Urinary bladder (tissue), 4 donors: ENCODE results near the gene AKR1E2. TPM values are rescaled to one million over a fixed set of nuclear protein-coding genes. Genes with fewer than 3 reads are reported as not detected.
"Not testable (repeated sequence)": the region's sequence is repeated elsewhere in the genome, so short reads cannot be mapped to it uniquely, and the experiment has no call there.

Source experiments
- DNase-seq: peaks from one replicate; pipeline ENCODE4 v3.0.0-alpha.2; 2015; ENCODE audit errors: extremely low spot score
- H3K27ac ChIP-seq: one replicate; pipeline ENCODE4 v1.5.1; 2013; ENCODE audit warnings: low read depth, mild to moderate bottlenecking, moderate library complexity
- H3K36me3 ChIP-seq: one replicate; pipeline ENCODE4 v1.6.1; 2013; ENCODE audit warnings: mild to moderate bottlenecking, moderate library complexity; ENCODE audit not compliant: insufficient read depth
- H3K4me1 ChIP-seq: one replicate; pipeline ENCODE4 v1.6.1; 2013; ENCODE audit warnings: mild to moderate bottlenecking, moderate library complexity; ENCODE audit not compliant: insufficient read depth
- H3K4me3 ChIP-seq: one replicate; pipeline ENCODE4 v1.5.1; 2013; ENCODE audit warnings: low read depth, low read length
- WGBS: extraction: QIAGEN DNeasy Blood & Tissue Kit; methylation state at CpG from one replicate; pipeline ENCODE4 v1.1.7; 2013; 5-methylcytosine and 5-hydroxymethylcytosine counted together
- polyA plus RNA-seq: library from polyadenylated mRNA; stranded (reverse); fragments of 200-250 nt; gene quantifications from one replicate; pipeline ENCODE4 v1.2.3, GENCODE V29; 2013
- total RNA-seq: library from RNA; depleted of rRNA; stranded (reverse); fragments of >200 nt; gene quantifications from one replicate; pipeline ENCODE4 v1.2.3, GENCODE V29; 2014
- donor health status: healthy with polysubstance abuse.
- donor health status: healthy.

AKR1E2 gene
- total and polyA plus RNA-seq, 2 donors = 3.9 to 23.0 TPM

DNA sequence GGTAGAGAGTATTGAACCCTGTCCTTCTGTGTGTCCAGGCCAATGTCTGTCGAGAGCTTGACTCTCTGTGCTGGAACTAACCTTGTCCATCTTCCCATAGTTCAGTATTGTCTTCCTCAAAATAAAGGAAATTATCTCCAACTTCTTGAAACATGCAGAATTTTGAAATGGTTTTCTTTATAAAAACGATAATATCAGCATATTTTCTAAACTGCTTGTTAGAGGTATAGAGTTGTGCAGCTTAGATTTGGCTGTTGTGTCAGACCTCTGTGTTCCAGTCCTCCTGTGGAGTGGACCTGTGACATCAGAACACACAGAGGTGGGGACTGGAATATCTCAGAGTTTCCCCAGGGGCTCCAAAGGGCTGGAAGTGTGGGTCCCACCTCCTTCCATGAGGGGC, 22.2 kb upstream of the AKR1E2 start:
- Histone ChIP-seq H3K36me3 (no peaks in the 10 kb centered on the region), H3K27ac (no peak overlapping the region), H3K4me3 (no peak overlapping the region), H3K4me1 (no peaks in the 10 kb centered on the region)
- no peak for DNase-seq
- WGBS = 80% methylated on average over 2 of the region's 2 CpGs

DNA sequence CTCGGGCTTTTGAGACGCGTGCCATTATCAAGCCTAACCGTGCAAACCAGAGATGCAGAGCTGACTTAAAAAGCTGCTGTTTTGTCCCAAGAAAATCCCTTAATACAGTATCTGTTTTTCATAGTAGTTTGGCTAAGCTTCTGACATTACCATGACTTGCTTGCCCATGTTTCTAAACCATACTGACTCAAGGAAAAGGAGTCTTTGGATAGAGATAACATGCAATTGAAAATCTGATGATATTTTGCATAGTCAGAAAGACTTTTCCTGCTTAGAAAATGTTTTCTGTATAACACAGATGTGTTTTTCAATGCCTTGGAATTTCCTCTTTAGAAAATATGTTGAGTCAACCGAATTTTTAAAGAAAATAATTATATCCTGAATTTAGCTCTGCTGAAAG, 21.5 kb upstream of the AKR1E2 start:
- Histone ChIP-seq H3K4me3 (no peak overlapping the region), H3K4me1 (no peaks in the 10 kb centered on the region), H3K36me3 (no peaks in the 10 kb centered on the region), H3K27ac (no peak overlapping the region)
- no peak for DNase-seq
- 75% methylated on average over 5 of the region's 5 CpGs for WGBS

- 95% methylated on average over 4 of the region's 4 CpGs for WGBS
- H3K4me1 ChIP-seq = no peaks in the 10 kb centered on the region
- no peak overlapping the region for H3K4me3 ChIP-seq
- H3K36me3 ChIP-seq = no peaks in the 10 kb centered on the region
- H3K27ac ChIP-seq = no peak overlapping the region
- no peak for DNase-seq
Observed at GRCh38 chr10:4806534-4806933, 19.5 kb upstream of the AKR1E2 start.

DNA sequence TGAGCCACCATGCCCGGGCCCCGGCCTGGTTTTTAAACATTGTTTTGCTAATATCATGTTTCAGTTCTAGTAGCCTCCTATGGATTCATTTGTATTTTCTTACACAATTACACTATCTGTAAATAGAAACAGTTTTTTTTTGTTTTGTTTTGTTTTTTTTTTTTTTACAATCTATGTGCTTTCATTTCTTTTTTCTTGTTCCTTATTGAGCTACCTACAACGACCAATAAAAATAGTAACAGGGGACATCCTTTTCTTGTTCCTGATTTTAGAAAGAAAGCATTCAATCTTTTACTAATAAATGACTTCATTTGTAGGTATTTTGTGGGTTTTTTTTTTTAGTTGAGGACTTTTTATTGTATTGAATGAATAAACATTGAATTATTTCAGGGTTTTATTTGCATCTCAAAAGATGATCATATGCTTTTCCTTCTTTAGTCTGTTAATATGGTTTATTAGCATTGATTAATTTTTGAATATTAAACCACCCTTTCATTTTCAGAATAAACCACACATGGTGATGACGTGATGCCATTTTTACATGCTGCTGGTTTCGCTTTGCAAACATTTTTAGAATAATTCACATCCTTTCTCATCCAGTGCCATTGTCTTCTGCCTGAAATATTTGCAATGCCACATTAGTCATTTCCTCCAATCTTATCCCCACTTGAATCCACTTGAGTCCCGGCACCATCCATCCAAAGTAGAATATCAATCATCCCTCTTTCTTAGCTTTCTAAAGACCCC, 18.1 kb upstream of the AKR1E2 start:
- no peak overlapping the region for H3K4me3 ChIP-seq
- H3K4me1 ChIP-seq = no peaks in the 10 kb centered on the region
- H3K36me3 ChIP-seq = no peaks in the 10 kb centered on the region
- DNase-seq = no peak
- 67% methylated on average over 6 of the region's 6 CpGs for WGBS
- H3K27ac ChIP-seq = no peak overlapping the region

- Histone ChIP-seq H3K27ac (no peak overlapping the region), H3K4me1 (no peaks in the 10 kb centered on the region), H3K4me3 (no peak overlapping the region), H3K36me3 (no peaks in the 10 kb centered on the region)
- DNase-seq = no peak
- WGBS = 93% methylated on average over 4 of the region's 4 CpGs
Observed at GRCh38 chr10:4809156-4809555, 16.9 kb upstream of the AKR1E2 start.

DNA sequence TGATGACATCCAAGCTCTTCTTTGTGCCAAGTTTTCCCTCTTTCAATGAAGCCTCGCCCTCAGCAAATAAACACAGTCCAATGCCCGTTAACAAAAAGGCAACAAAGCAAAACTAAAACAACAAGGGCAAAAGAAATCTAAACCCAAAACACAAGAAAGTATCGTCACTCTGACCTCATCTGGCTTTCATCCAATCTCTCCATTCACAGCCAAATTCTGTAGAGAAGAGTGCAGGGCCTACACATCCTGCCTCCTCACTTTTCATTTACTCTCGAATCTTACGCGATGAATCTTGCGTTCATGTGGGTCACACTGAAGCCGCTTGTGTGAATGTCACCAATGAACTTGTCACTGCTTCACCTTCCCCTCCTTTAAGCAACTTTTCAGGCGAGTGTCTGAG, 15.9 kb upstream of the AKR1E2 start:
- Histone ChIP-seq H3K4me1 (no peaks in the 10 kb centered on the region), H3K27ac (no peak overlapping the region), H3K4me3 (no peak overlapping the region), H3K36me3 (no peaks in the 10 kb centered on the region)
- 69% methylated on average over 9 of the region's 9 CpGs for WGBS
- DNase-seq = no peak

DNA sequence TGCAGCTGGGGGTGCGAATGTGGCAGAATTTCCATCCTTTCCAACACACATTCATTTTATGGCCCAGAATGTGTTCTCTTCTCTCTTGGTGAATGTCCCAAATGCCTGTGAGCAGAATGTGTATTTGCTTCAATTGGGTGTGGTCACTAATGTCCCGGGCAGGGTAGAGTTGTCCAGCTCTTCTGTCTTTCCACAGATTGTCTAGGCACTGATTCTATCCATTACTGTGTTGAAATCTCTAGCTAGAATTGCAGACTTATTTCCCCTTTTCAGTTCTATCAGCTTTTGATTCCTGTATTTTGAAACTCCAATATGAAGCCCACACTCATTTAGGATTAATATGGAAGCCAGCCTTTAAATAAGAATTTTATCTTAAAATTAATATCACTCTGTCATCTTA, 14.0 kb upstream of the AKR1E2 start:
- no peak overlapping the region for H3K4me3 ChIP-seq
- WGBS = 64% methylated on average over 2 of the region's 2 CpGs

DNA sequence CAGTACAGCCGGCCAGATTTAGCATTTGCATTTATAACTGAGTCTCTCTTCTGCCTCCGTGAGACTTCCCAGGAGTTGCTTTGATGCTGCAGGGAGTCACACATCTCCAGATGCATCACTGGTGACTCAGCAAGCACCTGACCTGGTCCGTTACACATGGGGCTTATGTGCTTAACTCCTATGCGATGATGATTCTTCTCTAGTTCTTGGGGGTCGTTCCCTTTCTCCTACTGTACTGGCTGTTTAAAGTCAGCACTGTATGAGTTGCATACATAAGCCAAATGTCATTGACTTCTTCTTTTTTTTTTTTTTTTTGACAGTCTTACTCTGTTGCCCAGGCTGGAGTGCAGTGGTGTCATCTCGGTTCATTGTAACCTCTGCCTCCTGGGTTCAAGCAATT, 13.0 kb upstream of the AKR1E2 start:
- Histone ChIP-seq H3K4me1 (no peaks in the 10 kb centered on the region), H3K27ac (no peak overlapping the region), H3K36me3 (no peaks in the 10 kb centered on the region), H3K4me3 (no peak overlapping the region)
- no peak for DNase-seq
- WGBS = 56% methylated on average over 6 of the region's 6 CpGs

More for the DNA sequence above, 14.0 kb upstream of the AKR1E2 start:
- H3K36me3 ChIP-seq = no peaks in the 10 kb centered on the region
- no peak for DNase-seq
- no peak overlapping the region for H3K27ac ChIP-seq
- no peaks in the 10 kb centered on the region for H3K4me1 ChIP-seq

- no peak overlapping the region for H3K4me3 ChIP-seq
- no peaks in the 10 kb centered on the region for H3K4me1 ChIP-seq
- 75% methylated on average over 5 of the region's 5 CpGs for WGBS
- H3K27ac ChIP-seq = no peak overlapping the region
- DNase-seq = no peak
- H3K36me3 ChIP-seq = no peaks in the 10 kb centered on the region
Observed at GRCh38 chr10:4813496-4813895, 12.5 kb upstream of the AKR1E2 start.

DNA sequence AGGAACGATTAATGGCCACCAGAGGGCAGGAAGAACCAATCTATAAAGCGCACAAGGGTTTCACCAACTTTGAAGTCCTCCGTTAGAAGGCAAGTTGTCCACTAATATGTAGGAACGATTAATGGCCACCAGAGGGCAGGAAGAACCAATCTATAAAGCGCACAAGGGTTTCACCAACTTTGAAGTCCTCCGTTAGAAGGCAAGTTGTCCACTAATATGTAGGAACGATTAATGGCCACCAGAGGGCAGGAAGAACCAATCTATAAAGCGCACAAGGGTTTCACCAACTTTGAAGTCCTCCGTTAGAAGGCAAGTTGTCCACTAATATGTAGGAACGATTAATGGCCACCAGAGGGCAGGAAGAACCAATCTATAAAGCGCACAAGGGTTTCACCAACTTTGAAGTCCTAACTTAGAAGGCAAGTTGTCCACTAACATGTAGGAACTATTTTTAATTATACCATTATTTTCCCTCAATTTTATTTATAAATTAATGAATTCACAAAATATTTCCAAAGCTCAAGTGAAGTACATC, 10.3 kb upstream of the AKR1E2 start:
- 34% methylated on average over 2 of the region's 11 CpGs for WGBS
- DNase-seq, H3K4me1 ChIP-seq, H3K4me3 ChIP-seq, H3K36me3 ChIP-seq, H3K27ac ChIP-seq: not testable (repeated sequence)

GRCh38 chr10:4816966-4817365, 9.0 kb upstream of the AKR1E2 start:
- DNase-seq = no peak
- no peaks in the 10 kb centered on the region for H3K4me1 ChIP-seq
- H3K27ac ChIP-seq = no peak overlapping the region
- no peaks in the 10 kb centered on the region for H3K36me3 ChIP-seq
- no peak overlapping the region for H3K4me3 ChIP-seq
- WGBS = 84% methylated on average over 4 of the region's 4 CpGs

DNA sequence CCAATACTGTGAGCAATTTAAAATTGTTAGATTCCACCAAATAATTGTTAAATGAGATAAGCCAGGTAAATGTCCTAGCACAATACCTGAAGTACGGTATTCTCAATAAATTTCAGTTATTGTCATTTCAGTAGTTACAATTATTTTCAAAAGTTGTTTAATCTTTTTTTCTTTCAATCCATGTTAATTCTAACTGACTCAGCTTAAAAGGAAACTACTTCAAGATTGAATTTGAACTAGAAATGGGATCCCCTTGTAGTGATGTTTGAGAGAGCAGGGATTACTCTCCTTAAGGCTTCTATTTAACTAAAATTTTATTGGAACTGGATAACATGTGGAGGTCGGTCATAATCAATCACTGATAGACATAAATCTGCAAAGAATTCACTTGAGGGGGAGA, 6.9 kb upstream of the AKR1E2 start:
- H3K4me3 ChIP-seq = no peak overlapping the region
- H3K4me1 ChIP-seq = no peaks in the 10 kb centered on the region
- H3K36me3 ChIP-seq = no peaks in the 10 kb centered on the region
- DNase-seq = no peak
- H3K27ac ChIP-seq = no peak overlapping the region
- WGBS = 69% methylated on average over 2 of the region's 2 CpGs

GRCh38 chr10:4819707-4820106, 6.3 kb upstream of the AKR1E2 start:
- Histone ChIP-seq H3K4me3 (no peak overlapping the region), H3K4me1 (no peaks in the 10 kb centered on the region), H3K36me3 (no peaks in the 10 kb centered on the region), H3K27ac (no peak overlapping the region)
- WGBS = 73% methylated on average over 7 of the region's 7 CpGs
- DNase-seq = no peak

- DNase-seq = peak; percentile 23
- no peak overlapping the region for H3K4me3 ChIP-seq
- 47% methylated on average over 8 of the region's 8 CpGs for WGBS
- H3K36me3 ChIP-seq = no peaks in the 10 kb centered on the region
- no peak overlapping the region for H3K27ac ChIP-seq
- H3K4me1 ChIP-seq = no peaks in the 10 kb centered on the region
Observed at GRCh38 chr10:4820804-4821401, 5.1 kb upstream of the AKR1E2 start.
